Measurements from ENCODE around the gene KRTAP5-10.
"Not testable (repeated sequence)": the region's sequence is repeated elsewhere in the genome, so short reads cannot be mapped to it uniquely, and the experiment has no call there.

- not testable (repeated sequence) for TF ChIP-seq CTCF, POLR2A (IDR thresholded peaks at IDR 0.05)
These were observed 42.3 kb downstream of the KRTAP5-10 start for GRCh38 chr11:71607520-71608216.
